Left hindlimb (tissue), 1 donor: ENCODE data around the gene GNAQ.

Source experiments
- DNase-seq: peaks from one replicate; pipeline ENCODE4 v3.0.0-alpha.2; 2018

The GNAQ gene

GRCh38 chr9:77833561-77834429 is 197.8 kb downstream of the GNAQ start:
- no peak for DNase-seq

- DNase-seq, result no peak
Observed at GRCh38 chr9:77832639-77833038, 199.0 kb downstream of the GNAQ start.

- DNase-seq, result no peak
Observed at GRCh38 chr9:77831781-77832180, 199.8 kb downstream of the GNAQ start.

- no peak for DNase-seq
Observed at GRCh38 chr9:77830618-77831285, 200.9 kb downstream of the GNAQ start.

GRCh38 chr9:77829420-77829819 is 202.2 kb downstream of the GNAQ start:
- DNase-seq, result no peak

- DNase-seq, result no peak
Observed at GRCh38 chr9:77827104-77827784, 204.4 kb downstream of the GNAQ start.

- no peak for DNase-seq
Observed at GRCh38 chr9:77826621-77827020, 205.0 kb downstream of the GNAQ start.

GRCh38 chr9:77826116-77826515 is 205.5 kb downstream of the GNAQ start:
- no peak for DNase-seq

- DNase-seq, result no peak
Observed at GRCh38 chr9:77825361-77825760, 206.2 kb downstream of the GNAQ start.

GRCh38 chr9:77820293-77820954 is 211.2 kb downstream of the GNAQ start:
- no peak for DNase-seq

GRCh38 chr9:77819657-77820056 is 212.0 kb downstream of the GNAQ start:
- DNase-seq, result no peak

GRCh38 chr9:77817590-77818311 is 213.9 kb downstream of the GNAQ start:
- DNase-seq, result no peak

- no peak for DNase-seq
Observed at GRCh38 chr9:77816641-77817341, 214.8 kb downstream of the GNAQ start.

GRCh38 chr9:77815260-77815659 is 216.4 kb downstream of the GNAQ start:
- DNase-seq, result no peak

- no peak for DNase-seq
Observed at GRCh38 chr9:77811832-77812231, 219.8 kb downstream of the GNAQ start.

GRCh38 chr9:77810637-77811119 is 220.9 kb downstream of the GNAQ start:
- no peak for DNase-seq

- no peak for DNase-seq
Observed at GRCh38 chr9:77810047-77810446, 221.6 kb downstream of the GNAQ start.

GRCh38 chr9:77809552-77809951 is 222.1 kb downstream of the GNAQ start:
- DNase-seq, result no peak

- no peak for DNase-seq
Observed at GRCh38 chr9:77808751-77809081, 222.9 kb downstream of the GNAQ start.

- DNase-seq, result no peak
Observed at GRCh38 chr9:77807846-77808750, 223.5 kb downstream of the GNAQ start.

GRCh38 chr9:77807281-77807683 is 224.3 kb downstream of the GNAQ start:
- DNase-seq, result no peak
